Measurements from ENCODE around the gene ACOT13.
A peak's percentile ranks its signal among the peaks of the same experiment; 100 is the strongest.
"Not testable (repeated sequence)": the region's sequence is repeated elsewhere in the genome, so short reads cannot be mapped to it uniquely, and the experiment has no call there.

The ACOT13 gene

DNA sequence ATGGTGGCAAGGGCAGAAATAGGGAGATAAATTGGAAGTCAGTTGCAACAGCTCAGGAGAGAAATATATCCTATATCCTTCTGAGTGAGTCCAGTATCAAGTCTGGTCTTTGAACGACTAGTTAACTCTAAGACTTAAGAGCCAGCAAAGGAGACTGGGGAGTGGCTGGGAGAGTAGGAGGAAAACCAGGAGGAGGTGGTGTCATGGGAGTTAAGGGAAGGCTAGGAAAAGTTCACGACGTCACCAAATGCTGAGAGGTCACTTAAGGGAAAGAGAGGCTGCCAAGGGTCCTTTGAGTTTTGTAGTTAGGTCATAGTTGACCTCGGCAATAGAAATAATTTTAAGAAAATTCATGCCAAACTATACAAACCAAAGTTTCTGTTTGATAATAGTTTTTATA lies 25.1 kb downstream of the ACOT13 start:
- no peak for DNase-seq (ENCODE audit: low read depth in 2 of 2, low spot score in 1 of 2)

- DNase-seq (ENCODE audit: low read depth in 2 of 2, low spot score in 1 of 2): no peak
Measured at GRCh38 chr6:24692415-24692814, 25.5 kb downstream of the ACOT13 start.

DNA sequence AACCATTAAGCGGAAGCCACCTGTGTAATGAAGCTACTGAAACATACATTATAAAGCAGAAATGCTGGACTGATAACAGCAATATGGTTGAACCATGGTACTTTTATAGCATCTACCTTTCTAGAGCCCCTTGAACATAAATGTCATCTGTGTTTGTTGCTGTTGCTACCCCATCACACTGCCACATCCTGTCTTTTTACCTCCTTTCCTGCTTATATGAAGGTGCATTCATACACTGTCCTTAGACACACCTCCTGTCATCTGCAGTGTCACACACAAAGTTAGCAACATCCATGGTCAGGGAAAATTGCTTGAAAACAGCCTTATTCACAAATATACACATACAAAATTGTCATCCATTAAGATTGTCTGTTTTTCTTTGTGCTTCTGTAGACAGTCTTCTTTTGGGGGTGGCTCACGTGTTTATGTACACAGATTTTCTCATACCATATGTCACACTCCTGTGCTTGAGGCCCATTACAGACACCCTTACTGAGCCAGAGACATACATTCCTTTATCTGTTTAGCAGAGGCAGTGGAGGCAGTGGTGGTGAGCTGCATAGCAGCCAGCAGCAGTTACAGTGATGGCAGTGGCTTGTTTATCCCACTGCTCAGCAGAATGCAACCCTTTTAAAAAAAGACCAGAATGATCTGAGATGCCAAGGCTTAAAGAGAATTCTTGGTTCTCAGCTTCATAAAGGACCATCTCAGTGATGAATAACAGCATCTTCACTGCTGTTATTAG lies 26.1 kb downstream of the ACOT13 start:
- no peak for DNase-seq (ENCODE audit: low read depth in 2 of 2, low spot score in 1 of 2)

- DNase-seq (ENCODE audit: low read depth in 2 of 2, low spot score in 1 of 2): no peak
Measured at GRCh38 chr6:24694198-24694597, 27.3 kb downstream of the ACOT13 start.

DNA sequence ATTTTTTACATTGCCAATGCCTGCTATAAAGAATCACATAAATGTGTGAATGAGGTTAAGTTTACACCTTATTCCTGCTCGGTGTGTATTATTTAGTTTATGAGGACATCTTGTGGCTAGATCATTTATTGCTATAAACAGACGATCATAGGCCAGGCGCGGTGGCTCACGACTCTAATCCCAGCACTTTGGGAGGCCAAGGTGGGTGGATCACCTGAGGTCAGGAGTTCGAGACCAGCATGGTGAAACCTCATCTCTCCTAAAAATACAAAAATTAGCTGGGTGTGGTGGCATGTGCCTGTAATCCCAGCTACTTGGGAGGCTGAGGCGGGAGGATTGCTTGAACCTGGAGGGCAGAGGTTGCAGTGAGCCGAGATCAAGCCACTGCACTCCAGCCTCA lies 28.8 kb downstream of the ACOT13 start:
- DNase-seq (ENCODE audit: low read depth in 2 of 2, low spot score in 1 of 2): not testable (repeated sequence)

DNA sequence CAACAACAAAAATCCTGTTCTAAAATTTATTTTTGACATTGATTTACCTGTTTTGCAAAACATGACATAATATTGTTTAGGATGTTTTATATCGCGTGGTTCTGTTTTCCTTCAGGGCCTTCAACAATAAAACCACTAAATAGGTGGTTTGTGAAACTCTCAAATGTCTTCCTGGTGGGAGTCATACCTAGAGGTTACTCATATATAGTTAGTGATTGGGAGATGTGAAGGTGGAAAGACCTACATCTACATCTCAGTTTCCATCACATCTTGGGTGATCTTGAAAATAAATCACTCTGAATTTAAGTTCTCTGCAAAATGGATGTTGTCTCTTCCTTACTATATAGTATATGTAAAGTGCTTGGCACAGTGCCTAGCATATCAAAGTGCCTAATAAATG lies 29.2 kb downstream of the ACOT13 start:
- no peak for DNase-seq (ENCODE audit: low read depth in 2 of 2, low spot score in 1 of 2)

DNA sequence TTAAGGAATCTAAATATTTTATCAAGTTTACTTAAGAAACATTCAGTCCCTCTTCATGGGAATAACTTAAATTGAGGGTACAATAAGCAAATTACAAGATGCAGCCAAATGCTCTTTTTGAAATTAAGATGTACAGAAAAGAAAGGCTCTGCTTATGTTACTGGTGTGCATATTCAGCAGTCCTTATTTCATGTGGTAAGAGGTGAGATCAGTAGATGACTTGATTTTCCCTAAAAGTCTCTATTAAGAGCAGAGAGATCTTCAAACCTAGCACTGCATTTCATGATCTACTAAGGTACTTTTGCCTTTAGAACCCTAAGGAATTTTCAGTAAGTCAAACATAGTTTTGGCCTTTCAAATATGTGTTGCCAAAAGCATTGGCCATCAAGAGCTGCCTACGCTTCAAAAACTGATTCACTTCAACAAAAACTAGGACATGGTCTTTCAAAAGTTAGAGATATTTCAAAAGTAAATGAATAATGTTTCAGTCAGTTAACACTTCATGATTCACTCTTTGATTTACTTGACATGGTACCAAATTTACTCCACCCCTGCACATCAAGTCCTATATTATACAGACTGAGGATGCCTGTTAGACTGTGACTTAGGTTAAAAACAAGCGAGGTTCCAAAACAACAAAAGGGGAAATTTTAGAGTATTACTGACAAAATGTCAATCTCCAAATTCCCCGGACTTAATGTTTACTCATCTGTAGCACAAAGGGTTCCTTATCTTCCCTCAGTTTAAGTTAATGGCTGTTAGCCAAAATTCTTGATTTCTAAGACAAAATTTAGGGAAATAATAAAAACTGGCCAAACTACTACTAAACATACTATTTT lies 32.9 kb downstream of the ACOT13 start:
- DNase-seq (ENCODE audit: low read depth in 2 of 2, low spot score in 1 of 2): no peak

DNA sequence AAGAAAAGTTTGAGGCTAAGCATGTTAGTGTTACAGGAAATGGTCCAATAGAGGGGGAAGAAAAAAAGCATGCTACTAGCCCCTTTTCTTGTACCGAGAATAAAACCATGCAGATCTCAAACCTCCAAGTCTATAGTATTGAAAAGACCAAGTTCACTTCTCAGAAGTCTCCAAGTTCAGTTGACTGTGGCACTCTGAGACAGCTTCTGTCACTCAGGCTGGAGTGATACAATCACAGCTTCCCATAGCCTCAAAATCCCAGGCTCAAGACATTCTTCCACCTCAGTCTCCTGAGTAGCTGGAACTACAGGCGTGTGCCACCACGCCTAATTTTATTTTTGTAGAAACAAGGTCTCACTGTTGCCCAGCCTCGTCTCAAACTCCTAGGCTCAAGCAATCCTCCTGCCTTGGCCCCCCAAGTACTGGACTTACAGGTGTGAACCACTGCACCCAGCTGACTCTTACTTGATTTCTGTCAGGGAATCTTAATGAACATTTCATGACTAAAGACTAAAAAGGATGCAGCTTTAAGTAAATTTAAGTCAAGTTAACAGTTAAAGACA lies 35.9 kb downstream of the ACOT13 start:
- no peak for DNase-seq (ENCODE audit: low read depth in 2 of 2, low spot score in 1 of 2)

GRCh38 chr6:24704468-24704867 lies 37.6 kb downstream of the ACOT13 start:
- DNase-seq (ENCODE audit: low read depth in 2 of 2, low spot score in 1 of 2): no peak

GRCh38 chr6:24708612-24709011 lies 41.7 kb downstream of the ACOT13 start:
- no peak for DNase-seq (ENCODE audit: low read depth in 2 of 2, low spot score in 1 of 2)

- no peak for DNase-seq (ENCODE audit: low read depth in 2 of 2, low spot score in 1 of 2)
Measured at GRCh38 chr6:24709014-24709711, 42.3 kb downstream of the ACOT13 start.

DNA sequence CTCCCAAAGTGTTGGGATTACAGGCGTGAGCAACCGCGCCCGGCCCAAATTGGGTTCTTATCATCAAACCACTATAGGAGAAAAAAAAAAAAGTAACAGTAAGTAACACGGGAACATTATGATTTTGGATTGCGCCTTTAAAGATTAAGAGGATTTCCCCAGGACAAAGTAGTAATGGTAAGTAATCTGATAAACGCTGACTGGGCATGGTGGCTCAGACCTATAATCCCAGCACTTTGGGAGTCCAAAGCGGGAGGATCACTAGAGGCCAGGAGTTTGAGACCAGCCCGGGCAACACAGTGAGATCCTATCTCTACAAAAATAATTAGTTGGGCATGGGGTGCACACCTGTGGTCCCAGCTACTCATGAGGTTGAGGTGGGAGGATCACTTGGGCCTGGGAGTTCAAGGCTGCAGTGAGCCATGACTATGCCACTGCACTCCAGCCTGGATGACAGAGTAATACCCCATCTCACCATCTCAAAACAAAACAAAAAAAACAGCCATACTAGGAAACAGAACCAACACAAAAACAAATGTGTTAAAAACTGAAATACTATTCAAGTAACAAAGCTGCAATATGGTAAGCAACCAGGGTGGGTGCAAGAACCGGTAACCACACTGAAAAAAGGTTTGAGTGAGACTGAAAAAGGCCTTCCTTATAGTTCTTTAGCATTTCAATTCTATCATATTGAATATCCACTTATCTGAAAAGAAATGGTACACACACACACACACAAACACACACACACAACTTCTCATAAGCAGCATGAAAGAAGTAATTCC lies 43.8 kb downstream of the ACOT13 start:
- DNase-seq (ENCODE audit: low read depth in 2 of 2, low spot score in 1 of 2): no peak

DNA sequence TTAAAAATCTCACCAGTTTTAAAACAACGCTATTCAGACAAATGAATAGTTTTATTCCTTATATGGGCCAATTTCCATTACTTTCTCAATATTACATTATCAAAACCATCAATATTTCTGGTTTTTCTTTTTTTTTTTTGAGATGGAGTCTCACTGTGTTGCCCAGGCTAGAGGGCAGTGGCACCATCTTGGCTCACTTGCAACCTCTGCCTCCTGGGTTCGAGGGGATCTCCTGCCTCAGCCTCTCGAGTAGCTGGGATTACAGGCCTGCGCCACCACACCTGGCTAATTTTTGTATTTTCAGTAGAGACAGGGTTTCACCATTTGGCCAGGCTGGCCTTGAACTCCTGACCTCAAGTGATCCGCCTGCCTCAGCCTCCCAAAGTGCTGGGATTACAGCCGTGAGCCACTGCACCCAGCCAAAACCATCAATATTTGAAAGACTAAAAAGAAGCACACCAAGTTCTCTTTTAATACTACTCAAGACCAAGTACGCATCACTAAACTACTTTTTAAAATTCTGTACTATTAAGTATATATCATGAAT lies 49.8 kb downstream of the ACOT13 start:
- DNase-seq (ENCODE audit: low read depth in 2 of 2, low spot score in 1 of 2): not testable (repeated sequence)

DNA sequence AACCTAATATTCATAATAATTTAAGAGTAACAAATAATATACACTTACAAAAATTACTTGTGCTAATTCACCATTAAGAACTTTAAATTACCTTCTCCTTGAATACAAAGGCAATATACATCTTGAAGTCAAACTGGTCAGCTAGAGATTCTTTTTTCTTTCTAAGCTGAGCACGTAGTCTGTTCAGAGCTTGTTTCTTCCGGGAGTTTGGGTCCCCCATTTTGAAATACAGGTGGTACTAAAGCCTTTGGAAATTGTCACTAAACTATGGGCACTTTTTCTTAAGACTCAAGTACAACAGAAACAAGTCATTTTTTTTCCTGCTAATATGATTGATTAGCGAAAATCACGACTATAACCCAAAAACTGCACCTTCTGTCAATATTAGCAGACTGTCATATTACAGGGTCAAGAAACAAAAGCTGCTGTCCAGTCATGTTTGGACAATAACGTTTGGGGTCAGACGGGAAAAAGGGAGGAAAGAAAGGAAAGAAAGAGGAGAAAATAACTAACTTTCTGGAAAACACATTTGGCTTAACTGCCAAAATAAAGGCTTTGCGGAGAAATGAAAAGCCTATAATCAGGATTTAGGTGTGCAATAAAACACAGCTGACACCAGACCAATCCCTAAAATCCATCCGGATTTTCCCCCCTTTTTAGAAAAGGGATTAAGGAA lies 51.7 kb downstream of the ACOT13 start:
- DNase-seq (ENCODE audit: low read depth in 2 of 2, low spot score in 1 of 2): no peak

DNA sequence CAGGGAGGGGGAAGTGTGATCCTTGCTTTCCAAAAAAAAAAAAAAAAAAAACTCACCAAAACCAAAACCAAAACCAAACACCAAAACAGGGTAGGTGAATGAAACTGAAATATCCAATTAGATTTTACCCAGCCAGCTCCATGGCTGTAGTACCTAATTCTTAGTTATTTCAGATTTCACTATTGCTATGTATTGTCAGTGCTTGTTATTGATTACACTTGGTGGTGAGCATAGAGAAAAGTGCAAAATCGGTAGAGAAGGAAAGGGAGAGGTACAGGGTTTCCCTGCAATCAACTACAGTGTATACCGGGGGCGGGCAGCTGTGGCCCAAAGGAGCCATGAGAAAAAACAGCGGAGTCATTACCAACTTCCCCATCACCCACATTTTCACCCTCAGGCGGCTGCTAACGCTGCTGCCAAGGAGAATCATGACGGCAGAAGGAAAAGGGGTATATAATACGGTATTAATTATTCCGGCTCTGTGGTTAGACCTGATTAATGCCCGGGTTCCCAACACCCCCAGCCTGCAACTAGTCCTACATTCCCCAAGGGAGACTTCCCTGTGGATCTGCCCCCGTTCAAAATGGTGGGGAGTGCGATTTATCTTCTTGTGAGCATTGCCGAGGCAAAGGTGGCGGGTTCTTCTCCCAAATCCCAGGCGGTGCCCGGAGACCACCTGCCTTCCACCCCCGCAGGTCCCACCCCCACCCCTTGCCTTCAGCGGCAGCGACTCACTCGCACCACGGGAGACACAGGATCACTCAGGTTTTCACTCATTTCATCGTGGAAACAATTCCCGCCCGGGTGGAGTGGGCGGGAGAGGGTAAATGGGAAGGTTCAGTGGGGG lies 52.5 kb downstream of the ACOT13 start, which contains the start of gene C6orf62:
Gene C6orf62 (minus strand): TSS at position 30 of the 847 bp plus-strand sequence. CDS start 486 bp downstream, outside the sequence.
- DNase-seq (ENCODE audit: low read depth in 2 of 2, low spot score in 1 of 2): peak in 1 of 2 donors; percentile 20

- DNase-seq (ENCODE audit: low read depth in 2 of 2, low spot score in 1 of 2): peak; percentile 49 to 72
Measured at GRCh38 chr6:24720131-24720603, 53.3 kb downstream of the ACOT13 start.

- DNase-seq (ENCODE audit: low read depth in 2 of 2, low spot score in 1 of 2): peak; percentile 99 to 100
Measured at GRCh38 chr6:24720604-24721460, 54.0 kb downstream of the ACOT13 start.
